Posterior cingulate gyrus (tissue), 11 donors: Measurements from ENCODE around the gene ZNF451.

ENCODE experiments used
- DNase-seq, 10 donors: peaks; one replicate each; pipeline versions ENCODE4 v3.0.0 to v3.0.0-alpha.2; 2020 to 2021; ENCODE audit warnings: mixed read lengths in 3 of 10
- intact Hi-C: fragments of 100-400 bp; cut with DNase I; formaldehyde crosslinking; loops from one replicate; pipeline ENCODE4 v1.15.1; 2023

Gene ZNF451

DNA sequence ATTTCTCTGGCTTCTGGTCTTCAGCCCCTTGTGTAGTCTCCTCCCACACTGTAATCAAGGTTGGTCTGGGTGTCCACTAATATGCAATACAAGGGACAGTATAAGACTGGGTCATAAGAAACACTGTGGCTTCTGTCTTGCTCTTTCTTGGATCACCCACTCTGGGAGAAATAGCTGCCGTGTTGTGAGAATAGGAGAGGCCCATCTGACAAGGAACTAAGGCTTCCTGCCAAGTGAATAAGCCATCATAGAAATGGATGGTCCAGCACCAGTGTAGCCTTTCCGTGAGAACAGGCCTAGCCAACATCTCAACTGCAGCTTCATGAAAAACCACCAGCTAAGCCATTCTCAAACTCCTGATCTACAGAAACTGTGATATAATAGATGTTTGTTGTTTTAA is 105.5 kb downstream of the ZNF451 start:
- no peak for DNase-seq
- intact Hi-C loops, result loop anchor here (10.0 kb wide), 1 partner anchor 119 kb away; the partner anchor contains the start of gene PRIM2

DNA sequence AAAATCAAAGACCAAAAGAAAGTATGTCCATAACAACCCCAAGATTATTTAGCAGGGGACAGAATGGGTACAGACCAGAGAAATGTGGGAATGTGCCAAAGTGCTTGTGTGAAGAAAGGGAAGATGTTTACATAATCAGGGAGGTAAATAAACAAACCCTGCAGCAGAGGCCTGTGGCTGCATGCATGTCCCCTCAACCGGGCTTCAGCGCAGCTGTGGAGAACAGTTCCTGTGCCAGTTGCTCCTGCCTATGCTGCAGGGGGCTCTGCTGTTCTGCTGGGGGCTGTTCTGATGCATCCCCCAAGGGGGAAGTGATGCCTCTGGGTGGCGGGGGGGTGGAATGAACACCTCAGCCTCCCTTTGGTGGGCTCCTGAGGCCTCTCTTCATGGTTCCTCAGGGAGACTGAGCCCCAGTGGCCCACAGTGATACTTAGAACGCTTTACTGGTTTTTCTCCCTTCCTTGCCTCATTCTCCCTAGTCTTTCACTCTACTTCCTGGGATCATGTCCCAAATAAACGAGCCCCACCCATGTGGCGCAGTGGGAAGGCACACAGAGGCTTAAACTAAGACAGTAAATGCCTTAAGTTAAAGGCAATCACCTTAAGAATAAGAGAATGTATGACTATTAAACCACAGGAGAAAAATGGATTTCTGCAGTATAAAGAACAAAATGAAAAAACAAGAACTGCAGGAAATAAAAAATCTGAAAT is 109.1 kb downstream of the ZNF451 start:
- intact Hi-C loops, result loop anchor here (10.0 kb wide), 1 partner anchor 116 kb away; the partner anchor contains the start of gene PRIM2
- peak in 1 of 10 donors; percentile 62 for DNase-seq

DNA sequence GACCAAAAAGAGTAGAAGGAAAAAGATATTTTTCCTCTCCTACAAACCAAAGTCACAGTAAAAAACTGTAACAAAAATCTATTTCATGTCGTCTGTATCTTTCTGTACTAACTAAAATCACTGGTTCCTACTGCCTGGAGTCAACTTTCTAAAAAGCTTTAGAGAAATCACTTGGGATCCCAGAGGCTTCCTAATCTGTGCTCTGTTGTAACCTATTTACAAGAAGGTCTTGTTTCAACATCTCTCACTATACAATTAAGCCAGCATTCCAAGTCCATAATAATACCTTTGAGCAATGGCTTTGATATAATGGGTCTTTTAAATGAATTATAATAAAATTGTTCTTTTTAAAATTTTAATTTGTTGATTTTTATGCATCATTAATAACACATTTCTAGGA is 111.7 kb downstream of the ZNF451 start:
- DNase-seq, result no peak
- intact Hi-C loops, result no loop called here

DNA sequence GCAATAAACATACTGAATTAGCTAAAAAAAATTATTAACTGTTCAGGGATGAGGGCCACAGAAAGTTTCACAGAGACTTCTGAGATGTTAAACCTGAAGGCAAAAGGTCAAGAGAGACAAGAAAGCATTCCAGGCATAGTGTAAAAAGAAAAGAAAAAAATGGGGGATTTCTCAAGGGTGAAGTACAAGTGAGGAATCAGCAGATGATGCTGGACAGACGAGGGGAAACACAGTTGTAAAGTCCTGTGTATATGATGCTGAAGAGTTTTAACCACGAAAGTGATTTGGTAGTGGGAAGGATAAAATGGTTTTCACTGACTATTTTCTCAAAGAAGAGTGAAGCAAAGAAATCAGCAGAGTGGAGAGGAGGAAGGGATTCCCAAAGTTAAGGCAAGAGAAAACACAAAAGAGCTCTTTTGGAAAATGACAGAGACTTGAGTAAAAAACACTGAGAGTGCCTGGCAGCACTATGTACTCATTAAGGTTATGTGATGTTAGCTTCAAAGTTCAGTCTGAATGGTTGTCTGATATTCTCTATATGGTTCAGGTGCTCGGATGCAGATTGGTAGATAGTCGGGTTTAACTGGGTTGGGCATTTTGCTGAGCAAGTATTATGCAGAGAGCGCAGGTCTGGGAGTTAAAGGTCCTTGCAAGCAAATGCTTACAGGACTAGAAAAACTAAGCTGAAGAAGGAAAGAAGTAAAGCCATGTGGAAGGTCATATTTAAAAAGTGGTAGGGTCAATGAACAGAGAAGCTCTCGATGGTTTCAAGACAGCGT is 115.8 kb downstream of the ZNF451 start:
- intact Hi-C loops, result no loop called here
- no peak for DNase-seq

DNA sequence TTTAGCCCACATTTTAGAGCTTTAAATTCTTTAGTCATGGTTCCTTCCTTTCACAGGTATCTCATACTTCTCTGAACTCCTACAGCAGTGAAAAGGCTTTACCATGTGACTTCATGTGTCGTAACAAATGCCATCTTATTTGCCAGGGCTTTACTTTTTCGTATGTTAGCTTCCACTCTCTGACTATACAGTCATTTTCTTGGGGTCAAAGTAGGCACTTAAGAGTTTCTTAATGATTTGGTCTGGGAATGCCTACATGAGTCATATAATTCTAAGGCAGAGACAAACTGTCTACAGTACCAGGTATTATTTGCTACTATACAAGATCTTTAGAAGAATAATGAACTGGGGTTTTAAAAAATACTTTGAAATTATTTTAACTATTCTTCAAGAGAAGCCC is 117.2 kb downstream of the ZNF451 start:
- DNase-seq, result no peak

DNA sequence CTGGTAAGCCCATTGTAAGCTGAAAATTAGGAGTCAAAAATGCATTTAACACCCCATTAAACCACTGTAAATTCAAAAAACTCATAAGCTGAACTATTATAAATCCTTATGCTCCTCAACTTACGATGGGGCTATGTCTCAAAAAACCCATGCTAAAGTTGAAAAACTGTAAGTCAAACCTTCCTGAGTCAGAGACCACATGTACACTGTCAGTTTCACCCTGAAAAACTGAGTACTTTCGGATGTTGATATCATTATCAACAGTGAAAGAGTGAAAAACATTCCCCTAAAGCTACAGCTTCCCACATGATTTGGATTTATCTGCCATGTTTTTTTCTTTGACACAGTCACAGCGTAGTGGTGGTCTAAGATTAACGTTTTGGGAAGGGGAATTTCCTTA is 117.9 kb downstream of the ZNF451 start:
- DNase-seq, result no peak
- intact Hi-C loops, result no loop called here

More for the DNA sequence above, 117.2 kb downstream of the ZNF451 start:
- intact Hi-C loops, result no loop called here

DNA sequence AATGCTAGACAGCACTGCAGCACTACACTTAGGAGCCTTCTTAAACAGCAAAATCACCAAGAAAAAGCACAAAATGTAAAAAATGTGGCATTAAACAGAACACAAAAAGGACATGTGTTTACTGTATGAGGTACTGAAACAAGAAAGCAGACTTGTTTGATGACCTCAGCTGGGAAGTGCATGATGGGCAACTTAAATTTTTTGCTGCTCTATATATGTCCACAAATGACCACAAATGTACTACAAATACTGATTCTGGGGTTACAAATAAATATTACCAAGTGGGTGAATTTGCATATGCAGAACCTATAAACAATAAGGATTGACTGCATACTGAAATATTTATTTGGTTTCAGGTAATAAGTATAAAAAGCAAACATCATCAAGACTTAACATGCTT is 119.0 kb downstream of the ZNF451 start:
- no peak for DNase-seq
- intact Hi-C loops, result no loop called here

DNA sequence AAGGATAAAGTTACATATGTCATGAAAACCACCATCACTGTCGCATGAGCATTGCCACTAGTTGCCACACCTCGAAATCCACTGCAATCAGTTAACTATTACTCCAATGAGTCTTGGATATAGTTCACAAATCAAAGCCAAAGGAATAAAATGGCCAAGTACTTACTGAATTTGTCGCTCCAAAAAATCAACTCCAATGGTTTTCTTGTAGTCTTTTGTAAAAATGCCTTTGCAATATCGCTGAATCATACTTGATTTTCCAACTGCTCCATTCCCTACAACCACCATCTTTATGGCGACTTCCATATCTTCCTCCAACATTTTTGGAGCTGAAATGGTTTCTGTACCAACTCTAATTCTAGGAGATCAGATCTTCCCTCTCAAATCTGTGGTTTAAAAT is 120.1 kb downstream of the ZNF451 start:
- no peak for DNase-seq
- intact Hi-C loops, result no loop called here

DNA sequence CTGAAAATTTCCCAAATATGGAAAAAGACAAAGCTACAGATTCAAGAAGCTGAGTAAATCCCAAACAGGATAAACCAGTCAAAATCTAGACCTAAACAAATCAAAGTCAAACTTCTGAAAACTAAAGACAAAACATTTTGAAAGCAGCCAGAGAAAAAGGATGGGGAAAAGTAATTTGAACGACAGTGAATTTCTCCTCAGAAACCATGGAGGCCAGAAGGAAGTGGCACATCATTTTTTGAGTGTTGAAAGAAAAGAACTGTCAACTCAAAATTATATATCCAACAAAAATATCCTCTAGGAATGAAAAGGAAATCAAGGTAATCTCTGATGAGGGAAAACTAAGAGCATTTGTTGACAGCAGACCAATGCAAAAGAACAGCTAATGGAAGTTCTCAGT is 125.3 kb downstream of the ZNF451 start:
- no peak for DNase-seq
- intact Hi-C loops, result no loop called here

DNA sequence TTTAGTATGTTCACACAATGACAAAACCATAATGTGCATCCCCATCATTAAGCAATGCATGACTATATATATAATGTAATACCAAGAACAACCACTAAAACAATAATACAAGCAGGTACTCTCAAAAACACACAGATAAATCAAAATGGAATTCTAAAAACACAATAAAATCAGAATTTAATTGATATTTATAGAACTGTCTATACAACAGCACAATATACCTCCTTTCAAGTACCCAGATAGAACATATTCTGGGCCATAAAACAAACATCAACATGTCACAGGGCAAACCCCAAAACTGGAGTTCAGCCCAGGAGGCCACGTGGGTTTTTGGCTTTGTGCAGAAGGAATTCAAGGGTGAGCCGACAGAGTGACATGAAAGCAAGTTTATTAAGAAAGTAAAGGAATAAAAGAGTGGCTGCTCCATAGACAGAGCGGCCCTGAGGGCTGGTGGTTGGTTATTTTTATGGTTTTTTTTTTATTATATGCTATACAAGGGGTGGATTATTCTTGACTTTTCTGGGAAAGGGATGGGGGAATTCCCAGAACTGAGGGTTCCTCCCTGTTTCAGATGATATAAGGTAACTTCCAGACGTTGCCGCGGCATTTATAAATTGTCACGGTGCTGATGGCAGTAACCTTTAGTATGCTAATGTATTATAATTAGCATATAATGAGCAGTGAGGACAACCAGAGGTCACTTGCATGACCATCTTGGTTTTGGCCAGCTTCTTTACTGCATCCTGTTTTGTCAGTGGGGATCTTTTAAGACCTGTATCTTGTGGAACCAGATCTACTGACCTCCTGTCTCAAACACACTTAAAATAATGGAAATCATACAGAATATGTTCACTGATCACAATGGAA is 126.5 kb downstream of the ZNF451 start:
- peak in 2 of 10 donors; percentile 15 to 61 for DNase-seq
- intact Hi-C loops, result no loop called here

DNA sequence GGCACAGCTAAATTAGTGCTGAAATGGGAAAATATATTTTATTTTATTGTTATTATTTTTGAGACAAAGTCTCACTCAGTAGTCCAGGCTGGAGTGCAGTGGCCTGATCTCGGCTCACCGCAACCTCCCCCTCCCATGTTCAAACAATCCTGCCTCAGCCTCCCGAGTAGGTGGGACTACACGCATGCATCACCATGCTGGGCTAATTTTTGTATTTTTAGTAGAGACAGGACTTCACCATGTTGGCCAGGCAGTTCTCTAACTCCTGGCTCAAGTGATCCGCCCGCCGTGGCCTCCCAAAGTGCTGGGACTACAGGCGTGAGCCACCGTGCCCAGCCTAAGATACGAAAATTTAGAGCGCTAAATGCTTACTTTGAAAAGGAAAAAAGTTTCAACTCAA is 127.3 kb downstream of the ZNF451 start:
- DNase-seq, result peak in 1 of 10 donors; percentile 28
- intact Hi-C loops, result no loop called here
